Fibroblast of peridontal ligament (primary cell): ENCODE measurements around the gene DLK2.
A peak's percentile ranks its signal among the peaks of the same experiment; 100 is the strongest.
"Not testable (repeated sequence)": the region's sequence is repeated elsewhere in the genome, so short reads cannot be mapped to it uniquely, and the experiment has no call there.

Source experiments
- DNase-seq: peaks from one replicate; pipeline ENCODE4 v3.0.0-alpha.2; 2010; ENCODE audit errors: extremely low read depth

Gene DLK2

GRCh38 chr6:43481591-43482236, 26.4 kb upstream of the DLK2 start:
- no peak for DNase-seq

- no peak for DNase-seq
Measured at GRCh38 chr6:43481075-43481474, 25.7 kb upstream of the DLK2 start.

GRCh38 chr6:43478008-43478372, 22.6 kb upstream of the DLK2 start:
- no peak for DNase-seq

GRCh38 chr6:43477235-43478007, 22.1 kb upstream of the DLK2 start, which contains the start of gene TJAP1:
TJAP1 (plus strand) TSS chr6:43477570; CDS start chr6:43499002, 21,432 bp downstream.
- peak; percentile 66 for DNase-seq

- DNase-seq: no peak
Measured at GRCh38 chr6:43476746-43477145, 21.4 kb upstream of the DLK2 start.

GRCh38 chr6:43475516-43475915, 20.2 kb upstream of the DLK2 start:
- no peak for DNase-seq

GRCh38 chr6:43472515-43472914, 17.2 kb upstream of the DLK2 start:
- DNase-seq: no peak

- DNase-seq: no peak
Measured at GRCh38 chr6:43471399-43471798, 16.1 kb upstream of the DLK2 start.

GRCh38 chr6:43469947-43470346, 14.6 kb upstream of the DLK2 start:
- no peak for DNase-seq

GRCh38 chr6:43468748-43469681, 13.7 kb upstream of the DLK2 start:
- no peak for DNase-seq

- no peak for DNase-seq
Measured at GRCh38 chr6:43468240-43468639, 12.9 kb upstream of the DLK2 start.

GRCh38 chr6:43467752-43468151, 12.4 kb upstream of the DLK2 start:
- no peak for DNase-seq

- not testable (repeated sequence) for DNase-seq
Measured at GRCh38 chr6:43467265-43467664, 11.9 kb upstream of the DLK2 start.

- no peak for DNase-seq
Measured at GRCh38 chr6:43465948-43466347, 10.6 kb upstream of the DLK2 start.

GRCh38 chr6:43464337-43464736, 9.0 kb upstream of the DLK2 start:
- no peak for DNase-seq

- DNase-seq: no peak
Measured at GRCh38 chr6:43461936-43462335, 6.6 kb upstream of the DLK2 start.

- DNase-seq: no peak
Measured at GRCh38 chr6:43460032-43460431, 4.7 kb upstream of the DLK2 start.

GRCh38 chr6:43459535-43459934, 4.2 kb upstream of the DLK2 start:
- no peak for DNase-seq

GRCh38 chr6:43458154-43458553, 2.8 kb upstream of the DLK2 start:
- not testable (repeated sequence) for DNase-seq

- DNase-seq: no peak
Measured at GRCh38 chr6:43457643-43458042, 2.3 kb upstream of the DLK2 start.

GRCh38 chr6:43454696-43455530, 435 bp downstream of the DLK2 start:
- peak; percentile 75 for DNase-seq
